Loucy (cell line): ENCODE results near the gene SLC16A4.

Experiments
- H2AFZ ChIP-seq: fragments of 200-600 bp; sonication (generic); 2 replicates; pipeline ENCODE4 v1.6.0; 2016; ENCODE audit warnings: antibody characterized with exemption, mild to moderate bottlenecking, low read length, moderate library complexity
- H3F3A ChIP-seq: fragments of 200-600 bp; 2 replicates; pipeline ENCODE4 v1.6.0; 2016; ENCODE audit warnings: antibody characterized with exemption, low read depth, mild to moderate bottlenecking
- H3K27me3 ChIP-seq: fragments of 200-600 bp; sonication (generic); 2 replicates; pipeline ENCODE4 v1.6.1; 2014; ENCODE audit warnings: low read length, mild to moderate bottlenecking; ENCODE audit not compliant: insufficient read depth, poor library complexity, severe bottlenecking
- H3K36me3 ChIP-seq: fragments of 200-600 bp; sonication (generic); 2 replicates; pipeline ENCODE4 v1.6.1; 2016; ENCODE audit warnings: low read length; ENCODE audit not compliant: insufficient read depth
- H3K4me1 ChIP-seq: fragments of 200-600 bp; sonication (generic); 2 replicates; pipeline ENCODE4 v1.5.1; 2014; ENCODE audit warnings: low read length, mild to moderate bottlenecking; ENCODE audit not compliant: insufficient read depth, poor library complexity, severe bottlenecking
- H3K4me2 ChIP-seq: fragments of 200-600 bp; sonication (generic); 2 replicates; pipeline ENCODE4 v1.6.0; 2014; ENCODE audit warnings: antibody characterized with exemption, low read length, low read depth, mild to moderate bottlenecking; ENCODE audit not compliant: poor library complexity, severe bottlenecking
- H3K4me3 ChIP-seq: fragments of 200-600 bp; sonication (generic); 2 replicates; pipeline ENCODE4 v1.5.1; 2014; ENCODE audit warnings: low read length, mild to moderate bottlenecking, mixed read lengths; ENCODE audit not compliant: poor library complexity, severe bottlenecking
- H3K79me2 ChIP-seq: fragments of 200-600 bp; sonication (generic); 2 replicates; pipeline ENCODE4 v1.6.1; 2014; ENCODE audit warnings: low read length; ENCODE audit not compliant: insufficient read depth
- H3K9ac ChIP-seq: fragments of 200-600 bp; sonication (generic); 2 replicates; pipeline ENCODE4 v1.6.0; 2014; ENCODE audit warnings: mild to moderate bottlenecking, low read depth, low read length, moderate library complexity; ENCODE audit not compliant: poor library complexity, severe bottlenecking
- H3K9me2 ChIP-seq: fragments of 200-600 bp; sonication (generic); replicated peaks from 2 replicates; pipeline ENCODE4 v1.6.1; 2016; ENCODE audit warnings: low read depth, low read length, mixed read lengths
- H3K9me3 ChIP-seq: fragments of 200-600 bp; sonication (generic); 2 replicates; pipeline ENCODE4 v1.6.1; 2014; ENCODE audit warnings: mild to moderate bottlenecking, antibody characterized with exemption, low read length, low read depth; ENCODE audit not compliant: insufficient read depth
- H4K20me1 ChIP-seq: fragments of 200-600 bp; sonication (generic); 2 replicates; pipeline ENCODE4 v1.6.0; 2014; ENCODE audit warnings: antibody characterized with exemption, low read length, mild to moderate bottlenecking; ENCODE audit not compliant: insufficient read depth, poor library complexity, severe bottlenecking
- CTCF ChIP-seq: fragments of 200-600 bp; sonication (generic); conservative IDR thresholded peaks from 2 replicates; pipeline ENCODE4 v1.5.1; 2014; ENCODE audit warnings: mild to moderate bottlenecking, antibody characterized with exemption, low read length
- EZH2phosphoT487 ChIP-seq: fragments of 200-600 bp; IDR thresholded peaks from 2 replicates; pipeline ENCODE4 v1.6.1; 2018; ENCODE audit warnings: antibody characterized with exemption, mild to moderate bottlenecking, moderate library complexity, borderline replicate concordance

The SLC16A4 gene

DNA sequence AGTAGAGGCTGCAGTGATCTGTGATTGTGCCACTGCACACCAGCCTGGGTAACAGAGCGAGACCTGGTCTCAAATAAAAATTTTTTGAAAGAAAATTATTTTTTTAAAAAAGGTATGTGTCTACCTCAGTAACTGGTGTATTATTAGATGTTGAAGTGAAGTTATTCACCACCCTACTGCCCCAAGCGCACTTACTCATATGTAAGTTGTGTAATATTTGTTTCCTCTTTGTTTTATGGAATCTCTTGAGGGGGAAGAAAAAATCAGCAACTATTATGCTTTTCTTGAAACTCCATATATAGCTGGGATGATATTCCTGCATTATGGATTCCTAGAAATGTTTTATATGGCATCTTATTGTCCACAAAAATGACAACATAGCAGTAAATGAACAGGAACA, 30.4 kb downstream of the SLC16A4 start:
- Histone ChIP-seq H3F3A (no peaks in the 10 kb centered on the region), H3K36me3 (peaks cover 53% of the 10 kb centered on the region)

GRCh38 chr1:110356379-110356778, 34.4 kb downstream of the SLC16A4 start:
- Histone ChIP-seq H3K4me3 (no peak overlapping the region), H4K20me1 (peaks cover 85% of the 10 kb centered on the region), H3K4me2 (peak overlapping the region; percentile 68), H3K9me3 (no peaks in the 10 kb centered on the region), H3F3A (no peaks in the 10 kb centered on the region), H3K27me3 (no peaks in the 10 kb centered on the region), H2AFZ (no peak overlapping the region), H3K9me2 (no peaks in the 10 kb centered on the region), H3K36me3 (peaks cover 31% of the 10 kb centered on the region), H3K79me2 (peaks cover 100% of the 10 kb centered on the region), H3K4me1 (peaks cover 33% of the 10 kb centered on the region), H3K9ac (no peak overlapping the region)
- no peak for TF ChIP-seq CTCF
- TF ChIP-seq EZH2phosphoT487 = no peak

More for the DNA sequence above, 30.4 kb downstream of the SLC16A4 start:
- Histone ChIP-seq H3K27me3 (no peaks in the 10 kb centered on the region), H3K4me3 (no peak overlapping the region), H2AFZ (no peak overlapping the region), H3K9me3 (no peaks in the 10 kb centered on the region), H3K9ac (no peak overlapping the region), H3K9me2 (no peaks in the 10 kb centered on the region), H3K4me2 (no peak overlapping the region), H3K4me1 (peaks cover 20% of the 10 kb centered on the region), H4K20me1 (peaks cover 73% of the 10 kb centered on the region), H3K79me2 (peaks cover 100% of the 10 kb centered on the region)
- TF ChIP-seq EZH2phosphoT487 (no peak), CTCF (no peak)

GRCh38 chr1:110355321-110355720, 35.5 kb downstream of the SLC16A4 start:
- TF ChIP-seq CTCF = no peak
- TF ChIP-seq EZH2phosphoT487 = no peak
- H3F3A ChIP-seq = no peaks in the 10 kb centered on the region
- no peak overlapping the region for H3K9ac ChIP-seq
- H4K20me1 ChIP-seq = peaks cover 89% of the 10 kb centered on the region
- no peaks in the 10 kb centered on the region for H3K9me3 ChIP-seq
- peak overlapping the region; percentile 29 for H3K4me3 ChIP-seq
- H3K4me1 ChIP-seq = peaks cover 43% of the 10 kb centered on the region
- H3K36me3 ChIP-seq = peaks cover 30% of the 10 kb centered on the region
- H3K79me2 ChIP-seq = peaks cover 100% of the 10 kb centered on the region
- H3K9me2 ChIP-seq = no peaks in the 10 kb centered on the region
- no peak overlapping the region for H2AFZ ChIP-seq
- no peaks in the 10 kb centered on the region for H3K27me3 ChIP-seq
- peak overlapping the region; percentile 68 for H3K4me2 ChIP-seq
